ENCODE data around the gene NTM. TPM values are rescaled to one million over a fixed set of nuclear protein-coding genes. Genes with fewer than 3 reads are reported as not detected.

Gene NTM
- total and polyA plus RNA-seq, 2 of the 8 experiments (the other 6 are each of a cell fraction or from before 2014, with no cell fraction given) = 13.4 to 20.0 TPM

DNA sequence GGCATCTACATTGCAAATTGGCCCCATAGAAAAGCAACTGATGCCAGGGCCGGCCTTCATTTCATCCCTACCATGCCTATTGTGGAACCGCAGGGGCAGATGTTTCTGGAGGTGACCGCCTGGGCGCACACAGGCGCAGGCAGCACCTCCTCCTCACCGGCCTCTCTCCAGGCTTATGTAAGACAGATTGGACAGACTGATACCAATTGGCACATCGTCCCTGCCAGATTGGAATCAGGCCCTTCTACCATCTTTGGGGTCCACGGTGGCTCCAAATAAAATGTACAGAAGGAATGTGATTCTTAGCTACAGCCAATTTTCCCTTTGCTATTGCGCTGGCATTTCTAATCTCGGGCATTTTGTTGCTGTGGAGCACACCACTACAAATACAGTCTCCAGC lies 732.6 kb downstream of the NTM start:
- DNase-seq (ENCODE audit: low read depth in 1 of 2, low spot score in 2 of 2) (no peak), FAIRE-seq (no peak)
- ChIA-PET POLR2A (ENCODE audit: partially characterized antibody) (no interaction called here), CTCF (ENCODE audit: partially characterized antibody) (interaction anchor here (0.7 to 5.8 kb wide), 6 partner anchors 8 to 176 kb away, joined by 3 to 42 read pairs (median 3); no protein-coding TSS in a partner anchor)
- H2AK5ac ChIP-seq (ENCODE audit: low read depth, low read length) = no peak overlapping the region
- H3K4me3 ChIP-seq (ENCODE audit: extremely low read depth in 1 of 4, insufficient read depth in 2 of 4, low read depth in 3 of 4, low read length in 4 of 4) = no peak overlapping the region
- peak overlapping the region in 1 of 2 experiments; percentile 36; a peak in 2 of 4 replicates for H3K4me2 ChIP-seq (ENCODE audit: insufficient read depth in 1 of 2, low read depth in 2 of 2, low read length in 2 of 2)
- no peaks in the 10 kb centered on the region for H3K36me3 ChIP-seq (ENCODE audit: control insufficient read depth in 2 of 4, insufficient read depth in 4 of 4, low read length in 3 of 4)
- no peak overlapping the region for H3K56ac ChIP-seq (replicated peaks; ENCODE audit: insufficient read length, low read depth, low read length)
- no peak overlapping the region for H2BK15ac ChIP-seq (ENCODE audit: low read length)
- no peak overlapping the region for H3K14ac ChIP-seq (ENCODE audit: insufficient read length)
- no peaks in the 10 kb centered on the region for H3K27me3 ChIP-seq (replicated peaks in 1 of 4; ENCODE audit: control insufficient read depth in 3 of 4, extremely low read depth in 1 of 4, insufficient read depth in 3 of 4, low read length in 3 of 4)
- 77% methylated on average over 10 of the region's 10 CpGs; no CpG with 5 or more reads in 1 of the 2 experiments for WGBS, 2 experiments (ENCODE audit: extremely low coverage in 1 of 2, insufficient coverage in 1 of 2, insufficient read length in 1 of 2, insufficient replicate concordance in 2 of 2, low coverage in 1 of 2, low lambda C conversion rate in 2 of 2, missing lambda C conversion rate in 1 of 2)
- H3K23ac ChIP-seq (ENCODE audit: insufficient read length) = no peak overlapping the region
- H3K18ac ChIP-seq (ENCODE audit: extremely low read depth, low read length) = 0 out of 2 replicates have a peak overlapping the region, but pooled peaks have one; percentile 29
- no peak overlapping the region for H4K8ac ChIP-seq (ENCODE audit: extremely low read depth, insufficient read depth, low read length)
- no peak overlapping the region; the same call in 1 of the 2 replicates for H2BK20ac ChIP-seq (ENCODE audit: low read length)
- H3K27ac ChIP-seq (ENCODE audit: low read depth, low read length) = no peak overlapping the region
- no peak overlapping the region for H2BK12ac ChIP-seq (ENCODE audit: low read depth, low read length)
- H3K9ac ChIP-seq (replicated peaks in 1 of 4; ENCODE audit: extremely low read depth in 1 of 4, low read depth in 3 of 4, low read length in 3 of 4) = no peak overlapping the region
- no peak overlapping the region for H2AFZ ChIP-seq (ENCODE audit: low read length)
- H4K20me1 ChIP-seq (replicated peaks in 1 of 2; ENCODE audit: control insufficient read depth in 1 of 2, insufficient read depth in 2 of 2, low read length in 2 of 2) = no peaks in the 10 kb centered on the region
- no peaks in the 10 kb centered on the region for H3K9me3 ChIP-seq (ENCODE audit: insufficient read depth in 2 of 2, low read depth in 1 of 2, low read length in 1 of 2)
- no peaks in the 10 kb centered on the region for H3K79me2 ChIP-seq (ENCODE audit: control insufficient read depth in 1 of 2, insufficient read depth in 2 of 2, low read length in 2 of 2)
- H3K4ac ChIP-seq (replicated peaks; ENCODE audit: insufficient read length, low read depth, low read length) = no peak overlapping the region
- no peak overlapping the region for H4K91ac ChIP-seq (replicated peaks; ENCODE audit: insufficient read length, low read length)
- H4K5ac ChIP-seq (ENCODE audit: insufficient read length, low read depth, low read length) = no peak overlapping the region
- H2BK120ac ChIP-seq (replicated peaks; ENCODE audit: low read depth, low read length) = no peak overlapping the region
- no peak overlapping the region for H2BK5ac ChIP-seq (ENCODE audit: low read depth, low read length)
- H3K23me2 ChIP-seq (ENCODE audit: low read depth, low read length) = no peaks in the 10 kb centered on the region; the same call in 1 of the 2 replicates
- H3K79me1 ChIP-seq (ENCODE audit: low read depth, low read length) = no peaks in the 10 kb centered on the region
- peaks cover 5 to 24% (median 10%) of the 10 kb centered on the region in 4 experiments for H3K4me1 ChIP-seq (replicated peaks in 1 of 4; ENCODE audit: control insufficient read depth in 3 of 4, insufficient read depth in 4 of 4, low read length in 3 of 4)
- TF ChIP-seq KDM1A (IDR thresholded peaks at IDR 0.05; ENCODE audit: borderline replicate concordance, low read length) (no peak), BACH1 (IDR thresholded peaks at IDR 0.05; ENCODE audit: low read length) (no peak), RNF2 (IDR thresholded peaks at IDR 0.05; ENCODE audit: borderline replicate concordance, low read depth, low read length, missing control alignments, poor library complexity, severe bottlenecking) (no peak), RXRA (IDR thresholded peaks at IDR 0.05; ENCODE audit: insufficient read depth, low read depth, low read length) (no peak), SAP30 (IDR thresholded peaks at IDR 0.05; ENCODE audit: insufficient read depth, insufficient replicate concordance, low read length) (no peak), KDM5A (IDR thresholded peaks at IDR 0.05; ENCODE audit: low read length) (no peak), PHF8 (conservative IDR thresholded peaks at IDR 0.05; ENCODE audit: low read depth, low read length) (no peak), TAF7 (optimal IDR thresholded peaks at IDR 0.05; ENCODE audit: borderline replicate concordance, low read depth, low read length) (no peak), RAD21 (IDR thresholded peaks at IDR 0.05 in 1 of 2, conservative IDR thresholded peaks at IDR 0.05 in 1 of 2; ENCODE audit: low read depth in 2 of 2, low read length in 2 of 2) (no peak), SP2 (IDR thresholded peaks at IDR 0.05; ENCODE audit: low read length) (no peak)
- TF ChIP-seq, protein P1, sequence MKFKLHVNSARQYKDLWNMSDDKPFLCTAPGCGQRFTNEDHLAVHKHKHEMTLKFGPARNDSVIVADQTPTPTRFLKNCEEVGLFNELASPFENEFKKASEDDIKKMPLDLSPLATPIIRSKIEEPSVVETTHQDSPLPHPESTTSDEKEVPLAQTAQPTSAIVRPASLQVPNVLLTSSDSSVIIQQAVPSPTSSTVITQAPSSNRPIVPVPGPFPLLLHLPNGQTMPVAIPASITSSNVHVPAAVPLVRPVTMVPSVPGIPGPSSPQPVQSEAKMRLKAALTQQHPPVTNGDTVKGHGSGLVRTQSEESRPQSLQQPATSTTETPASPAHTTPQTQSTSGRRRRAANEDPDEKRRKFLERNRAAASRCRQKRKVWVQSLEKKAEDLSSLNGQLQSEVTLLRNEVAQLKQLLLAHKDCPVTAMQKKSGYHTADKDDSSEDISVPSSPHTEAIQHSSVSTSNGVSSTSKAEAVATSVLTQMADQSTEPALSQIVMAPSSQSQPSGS (IDR thresholded peaks at IDR 0.05; ENCODE audit: low read length) = no peak
